ENCODE results near the gene PACRGL. TPM values are rescaled to one million over a fixed set of nuclear protein-coding genes. Genes with fewer than 3 reads are reported as not detected.

PACRGL gene
- total and polyA plus RNA-seq, 2 of the 4 experiments (the other 2 are of a cell fraction), result 7.4 to 13.1 TPM

GRCh38 chr4:20754036-20754435, 53.8 kb downstream of the PACRGL start:
- TF ChIP-seq CEBPB (IDR thresholded peaks at IDR 0.05; ENCODE audit: low read depth, low read length) (no peak), SMC3 (IDR thresholded peaks at IDR 0.05; ENCODE audit: low read depth, low read length) (no peak), POLR2A (IDR thresholded peaks at IDR 0.05; ENCODE audit: low read depth, low read length) (no peak), CTCF (conservative IDR thresholded peaks at IDR 0.05; ENCODE audit: low read depth, low read length) (no peak), MAFK (IDR thresholded peaks at IDR 0.05; ENCODE audit: low read depth, low read length) (no peak), MXI1 (IDR thresholded peaks at IDR 0.05; ENCODE audit: borderline replicate concordance, low read depth, low read length) (no peak), MAZ (IDR thresholded peaks at IDR 0.05; ENCODE audit: borderline replicate concordance, low read depth, low read length) (no peak), USF2 (IDR thresholded peaks at IDR 0.05; ENCODE audit: low read depth, low read length) (no peak), BHLHE40 (IDR thresholded peaks at IDR 0.05; ENCODE audit: low read depth, low read length) (no peak), RFX5 (IDR thresholded peaks at IDR 0.05; ENCODE audit: low read depth, low read length) (no peak), RAD21 (IDR thresholded peaks at IDR 0.05; ENCODE audit: low read length) (no peak), CHD1 (IDR thresholded peaks at IDR 0.05; ENCODE audit: low read depth, low read length) (no peak), RCOR1 (IDR thresholded peaks at IDR 0.05; ENCODE audit: insufficient replicate concordance, low read length) (no peak), FOS (IDR thresholded peaks at IDR 0.05; ENCODE audit: low read depth, low read length) (no peak), NFE2L2 (IDR thresholded peaks at IDR 0.05; ENCODE audit: low read depth, low read length) (no peak)
- TF ChIP-seq, protein P1, sequence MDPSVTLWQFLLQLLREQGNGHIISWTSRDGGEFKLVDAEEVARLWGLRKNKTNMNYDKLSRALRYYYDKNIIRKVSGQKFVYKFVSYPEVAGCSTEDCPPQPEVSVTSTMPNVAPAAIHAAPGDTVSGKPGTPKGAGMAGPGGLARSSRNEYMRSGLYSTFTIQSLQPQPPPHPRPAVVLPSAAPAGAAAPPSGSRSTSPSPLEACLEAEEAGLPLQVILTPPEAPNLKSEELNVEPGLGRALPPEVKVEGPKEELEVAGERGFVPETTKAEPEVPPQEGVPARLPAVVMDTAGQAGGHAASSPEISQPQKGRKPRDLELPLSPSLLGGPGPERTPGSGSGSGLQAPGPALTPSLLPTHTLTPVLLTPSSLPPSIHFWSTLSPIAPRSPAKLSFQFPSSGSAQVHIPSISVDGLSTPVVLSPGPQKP (IDR thresholded peaks at IDR 0.05; ENCODE audit: borderline replicate concordance, low read depth, low read length), result no peak
- H2AK9ac ChIP-seq (replicated peaks; ENCODE audit: low read depth, low read length, poor library complexity), result no peak overlapping the region
- BruUV-seq (replicated peaks), result no TSS peak
- ChIA-PET CTCF (no interaction called here), POLR2A (ENCODE audit: unreplicated experiment) (no interaction called here)
- no peak overlapping the region for H2BK15ac ChIP-seq (ENCODE audit: low read depth, low read length)
- no peak overlapping the region for H3K4me3 ChIP-seq (ENCODE audit: insufficient read depth, low read depth, low read length)
- WGBS, 2 experiments (ENCODE audit: extremely low coverage in 2 of 2, insufficient read length in 1 of 2), result no CpG with 5 or more reads among the region's 1 CpG
- H3K56ac ChIP-seq (ENCODE audit: extremely low read depth, insufficient read depth, low read length), result no peak overlapping the region
- H4K5ac ChIP-seq (ENCODE audit: low read depth, low read length), result no peak overlapping the region
- in situ Hi-C loops (cut with MboI; ENCODE audit: low sequenced_read_pairs) (no loop called here), intact Hi-C loops (cut with micrococcal nuclease) (no loop called here), dilution Hi-C loops (cut with HindIII; ENCODE audit: low sequenced_read_pairs, unreplicated experiment) (no loop called here)
- no peaks in the 10 kb centered on the region for H3K36me3 ChIP-seq (ENCODE audit: control insufficient read depth, insufficient read depth, low read length)
- no peaks in the 10 kb centered on the region for H3K79me1 ChIP-seq (ENCODE audit: low read depth in 1 of 2, low read length in 2 of 2)
- H3K9me3 ChIP-seq (ENCODE audit: control insufficient read depth, insufficient read depth, low read length), result no peaks in the 10 kb centered on the region
- H2BK120ac ChIP-seq (ENCODE audit: low read depth, low read length), result no peak overlapping the region
- no peak overlapping the region for H2BK5ac ChIP-seq (ENCODE audit: low read depth, low read length, poor library complexity, severe bottlenecking)
- H4K20me1 ChIP-seq (ENCODE audit: insufficient read depth, low read length), result no peaks in the 10 kb centered on the region
- no peak overlapping the region for H3K27ac ChIP-seq (ENCODE audit: insufficient read depth, low read length)
- H3K14ac ChIP-seq (replicated peaks; ENCODE audit: low read depth, low read length), result no peak overlapping the region
- DNase-seq (no peak), ATAC-seq (ENCODE audit: low read depth) (no peak)
- H2AFZ ChIP-seq (replicated peaks; ENCODE audit: low read length, poor library complexity), result no peak overlapping the region
- H3K4ac ChIP-seq (ENCODE audit: low read depth, low read length), result no peak overlapping the region
- no peak overlapping the region for H2AK5ac ChIP-seq (ENCODE audit: low read depth, low read length)
- H3K27me3 ChIP-seq (ENCODE audit: control insufficient read depth, insufficient read depth, low read length), result no peaks in the 10 kb centered on the region
- no peaks in the 10 kb centered on the region for H3K4me1 ChIP-seq (ENCODE audit: control insufficient read depth, insufficient read depth, low read length)
- H3K4me2 ChIP-seq (ENCODE audit: low read depth, low read length), result no peak overlapping the region
- H3K23ac ChIP-seq (ENCODE audit: low read depth, low read length), result no peak overlapping the region
- H3K18ac ChIP-seq (ENCODE audit: low read depth, low read length), result no peak overlapping the region
- no peak overlapping the region for H3K9ac ChIP-seq (ENCODE audit: low read depth, low read length)
- no peak overlapping the region for H4K8ac ChIP-seq (ENCODE audit: low read depth in 2 of 2, low read length in 2 of 2)
- H4K91ac ChIP-seq (ENCODE audit: insufficient read depth, low read depth, low read length), result no peak overlapping the region
- H3K9me1 ChIP-seq (ENCODE audit: insufficient read depth, low read length), result no peaks in the 10 kb centered on the region
- no peak overlapping the region for H2BK20ac ChIP-seq (ENCODE audit: low read depth, low read length)

Measured in IMR-90 (cell line).